ENCODE results near the gene FAM3A. TPM values are rescaled to one million over a fixed set of nuclear protein-coding genes. Genes with fewer than 3 reads are reported as not detected.
"Not testable (repeated sequence)": the region's sequence is repeated elsewhere in the genome, so short reads cannot be mapped to it uniquely, and the experiment has no call there.

FAM3A gene
- total RNA-seq, 1 experiment from 2014 or later: 17.2 TPM

GRCh38 chrX:154505734-154506133 lies 10.3 kb downstream of the FAM3A start:
- no peak for DNase-seq (ENCODE audit: low spot score)

GRCh38 chrX:154502989-154503388 lies 13.0 kb downstream of the FAM3A start:
- no peak for DNase-seq (ENCODE audit: low spot score)

- DNase-seq (ENCODE audit: low spot score): no peak
These were observed 13.9 kb downstream of the FAM3A start for GRCh38 chrX:154502098-154502497.

- not testable (repeated sequence) for DNase-seq (ENCODE audit: low spot score)
These were observed 14.6 kb downstream of the FAM3A start for GRCh38 chrX:154501423-154501822.

DNA sequence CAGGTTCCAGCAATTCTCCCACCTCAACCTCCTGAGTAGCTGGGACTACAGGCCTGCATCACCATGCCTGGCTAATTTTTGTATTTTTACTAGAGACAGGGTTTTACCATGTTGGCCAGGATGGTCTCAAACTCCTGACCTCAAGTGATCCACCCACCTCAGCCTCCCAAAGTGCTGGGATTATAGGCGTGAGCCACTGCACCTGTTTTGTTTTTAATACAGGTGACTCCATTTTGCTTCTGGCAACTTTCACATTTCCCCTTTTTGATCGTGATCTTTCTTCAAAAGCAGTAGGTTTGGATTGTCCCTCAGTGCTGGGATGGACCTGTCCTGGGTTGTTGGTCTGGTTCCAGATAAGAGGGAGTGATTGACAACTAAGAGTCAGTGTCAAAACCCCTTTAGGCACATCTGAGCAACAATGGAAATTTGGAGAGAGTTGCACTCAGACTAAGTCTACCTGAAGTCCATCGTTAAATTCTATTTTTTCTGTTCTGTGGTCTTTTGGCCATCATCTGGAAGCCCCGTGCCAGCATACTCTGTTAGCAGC lies 19.4 kb downstream of the FAM3A start:
- DNase-seq (ENCODE audit: low spot score): not testable (repeated sequence)

- DNase-seq (ENCODE audit: low spot score): no peak
These were observed 20.5 kb downstream of the FAM3A start for GRCh38 chrX:154495472-154495922.

DNA sequence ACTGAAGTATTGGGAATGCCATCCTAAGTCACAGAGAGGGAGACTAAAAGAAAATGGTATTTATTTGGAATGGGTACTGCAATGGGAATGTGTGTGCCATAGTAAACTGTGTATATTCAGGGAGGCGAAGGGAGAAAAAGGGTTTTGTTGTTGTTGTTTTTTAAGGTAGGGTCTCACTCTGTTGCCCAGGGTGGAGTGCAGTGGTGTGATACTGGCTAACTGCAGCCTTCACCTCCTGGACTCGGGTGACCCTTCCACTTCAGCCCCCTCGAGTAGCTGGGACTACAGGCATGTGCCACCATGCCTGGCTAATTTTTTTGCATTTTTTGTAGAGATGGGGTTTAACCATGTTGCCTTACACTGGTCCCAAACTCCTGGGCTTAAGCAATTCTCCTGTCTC lies 21.3 kb downstream of the FAM3A start:
- DNase-seq (ENCODE audit: low spot score): no peak

- peak; percentile 93 for DNase-seq (ENCODE audit: low spot score)
These were observed 25.5 kb downstream of the FAM3A start, which contains the start of gene SLC10A3 for GRCh38 chrX:154490414-154491083. SLC10A3 (minus strand) TSS chrX:154490629; CDS start chrX:154488940, 1,689 bp downstream.

DNA sequence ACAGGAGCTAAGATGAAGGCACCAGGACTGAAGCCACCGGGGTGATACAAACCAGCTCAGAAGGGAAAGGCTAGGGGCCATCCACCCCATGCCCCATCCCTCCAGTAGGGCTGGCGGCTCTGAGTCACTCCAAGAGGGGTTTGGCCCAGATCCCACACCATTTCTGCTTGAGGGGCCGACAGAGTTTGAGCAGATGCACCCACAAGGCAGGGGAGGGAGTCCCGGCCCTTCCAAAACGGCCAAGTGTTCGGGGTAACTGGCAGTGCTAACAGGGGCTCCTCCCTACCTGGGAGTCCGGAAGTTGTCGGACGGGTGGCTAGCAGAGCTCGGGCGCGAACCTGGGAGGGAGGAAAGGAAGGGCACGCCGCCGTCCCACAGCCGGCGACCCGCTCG lies 26.0 kb downstream of the FAM3A start:
- DNase-seq (ENCODE audit: low spot score): no peak

GRCh38 chrX:154489182-154489581 lies 26.9 kb downstream of the FAM3A start:
- DNase-seq (ENCODE audit: low spot score): no peak

DNA sequence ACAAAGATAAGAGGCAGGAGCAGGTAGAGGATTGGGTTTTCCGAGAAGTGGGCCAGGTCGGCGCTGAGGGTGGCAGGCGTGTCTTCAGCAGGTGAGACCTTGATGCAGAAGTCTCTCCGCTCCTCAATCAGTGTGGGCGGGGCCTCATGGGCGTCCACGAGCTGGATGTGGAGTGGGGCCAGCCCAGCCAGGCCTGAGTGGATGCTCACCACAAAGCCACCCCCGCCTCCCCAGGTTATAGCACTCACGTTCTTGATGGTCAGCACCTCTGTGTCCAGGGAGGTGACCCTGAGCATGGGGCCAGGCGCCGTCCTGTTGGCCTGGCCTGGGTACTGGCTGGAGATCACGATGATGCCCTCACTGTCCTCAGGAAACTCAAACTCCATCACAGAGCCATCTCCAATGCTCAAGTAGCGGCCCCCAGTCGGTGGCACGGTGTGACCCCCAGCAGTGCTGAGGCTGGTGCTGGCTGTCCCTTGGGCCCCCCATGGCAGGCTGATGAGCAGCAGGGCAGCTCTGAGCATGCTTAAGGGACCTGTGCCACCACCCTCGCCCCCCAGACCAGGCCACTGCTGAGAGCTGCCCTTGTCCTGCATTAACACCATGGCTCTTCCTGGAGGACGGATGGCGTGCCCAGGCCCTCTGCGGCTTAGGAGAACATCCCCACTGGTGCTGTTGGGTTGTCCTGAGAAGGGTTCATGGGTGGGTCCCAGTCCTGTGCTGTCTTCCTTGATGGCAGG lies 27.5 kb downstream of the FAM3A start:
- no peak for DNase-seq (ENCODE audit: low spot score)

DNA sequence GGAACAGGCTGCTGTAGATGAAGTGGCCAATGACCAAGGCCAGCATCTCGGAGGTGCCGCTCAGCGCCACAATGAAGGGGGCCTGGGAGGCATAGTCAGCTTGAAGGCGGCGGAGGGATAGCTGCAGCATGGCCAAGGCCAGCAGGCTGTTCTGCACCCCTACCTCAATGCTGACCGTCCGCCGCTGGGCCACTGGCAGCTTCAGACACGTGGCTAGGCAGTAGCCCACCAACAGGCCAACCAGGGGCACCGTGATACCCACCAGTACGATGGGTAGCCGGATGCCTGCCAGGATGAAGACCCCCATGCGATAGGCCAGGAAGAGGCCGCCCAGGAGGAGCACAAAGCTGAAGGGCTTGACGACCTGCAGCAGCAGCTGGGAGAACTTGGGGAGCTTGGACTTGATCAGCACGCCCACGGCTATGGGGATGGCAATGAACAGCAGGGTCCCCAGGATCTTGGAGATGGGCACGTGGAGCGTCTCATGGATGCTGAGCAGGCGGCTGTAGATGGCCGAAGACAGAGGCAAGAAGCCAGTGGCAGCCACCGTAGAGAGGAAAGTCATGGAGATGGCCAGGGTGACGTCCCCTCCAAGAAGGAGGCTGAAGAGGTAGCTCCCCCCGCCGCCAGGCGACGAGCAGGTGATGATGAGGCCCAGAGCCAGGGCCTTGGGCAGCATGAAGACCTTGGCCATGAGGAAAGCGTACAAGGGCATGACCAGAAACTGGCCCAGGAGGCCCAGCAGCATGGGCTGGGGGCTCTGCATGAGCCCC lies 28.3 kb downstream of the FAM3A start:
- DNase-seq (ENCODE audit: low spot score): no peak

DNA sequence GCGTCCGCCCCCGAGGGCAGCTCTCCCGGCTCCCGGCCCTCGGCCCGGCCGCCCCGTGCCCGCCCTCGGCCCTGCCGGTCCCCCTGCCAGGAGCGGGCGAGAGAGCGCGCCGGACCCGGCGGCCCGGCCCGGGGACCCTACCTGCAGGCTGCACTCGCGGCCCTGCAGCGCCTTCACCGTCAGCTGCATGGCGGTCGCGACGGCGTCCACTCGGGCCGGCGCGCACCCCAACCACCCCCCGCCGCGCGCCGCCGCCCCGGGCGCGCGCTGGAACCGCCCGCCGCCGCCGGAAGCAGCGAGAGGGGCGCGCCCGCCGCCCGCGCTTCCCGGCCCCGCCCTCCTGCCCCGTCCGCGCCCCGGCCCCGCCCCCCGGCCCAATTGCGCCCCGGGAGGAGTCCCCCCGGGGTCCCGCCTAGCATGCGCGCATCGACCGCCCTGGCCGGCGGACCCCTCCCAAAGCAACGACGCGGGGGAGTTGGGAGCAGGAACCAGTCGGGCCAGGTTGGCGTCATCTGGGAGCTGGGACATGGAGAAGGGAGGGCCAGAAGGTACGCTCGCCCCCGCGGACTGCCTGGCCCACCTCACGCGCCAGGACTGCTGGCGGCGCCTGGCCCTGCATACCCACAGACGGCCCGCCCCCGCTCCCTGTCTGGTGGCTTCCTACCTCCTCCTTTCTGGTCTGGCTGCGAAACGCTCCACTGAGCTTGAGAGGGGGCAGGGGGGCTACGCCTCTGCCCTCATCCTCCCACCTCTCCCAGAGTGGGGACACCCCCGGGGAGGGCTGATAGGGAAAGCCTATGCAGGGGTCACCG lies 29.4 kb downstream of the FAM3A start, which contains the start of gene UBL4A:
TSS of gene UBL4A (minus strand) at position 220 of the 812 bp plus-strand sequence. CDS start at position 189, 31 bp downstream.
- DNase-seq (ENCODE audit: low spot score): peak; percentile 50

DNA sequence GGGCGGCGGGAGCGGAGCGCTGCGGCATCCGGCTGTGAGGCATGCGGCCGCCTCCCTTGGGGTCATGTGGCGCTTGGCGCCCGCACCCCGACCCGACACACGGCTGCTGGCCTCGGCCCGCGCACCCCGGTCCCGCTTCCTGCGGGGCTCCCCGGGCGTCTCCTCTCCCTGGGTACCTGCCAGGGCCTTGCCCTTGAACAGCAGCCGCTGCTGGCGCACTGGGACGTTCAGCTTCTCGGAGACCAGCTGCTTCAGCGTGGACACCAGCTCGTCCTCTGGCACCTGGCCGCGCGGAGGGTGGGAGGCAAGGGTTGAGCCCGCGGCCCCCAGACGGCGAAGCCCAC lies 30.0 kb downstream of the FAM3A start:
- no peak for DNase-seq (ENCODE audit: low spot score)

- DNase-seq (ENCODE audit: low spot score): no peak
These were observed 30.6 kb downstream of the FAM3A start for GRCh38 chrX:154485150-154486051.

DNA sequence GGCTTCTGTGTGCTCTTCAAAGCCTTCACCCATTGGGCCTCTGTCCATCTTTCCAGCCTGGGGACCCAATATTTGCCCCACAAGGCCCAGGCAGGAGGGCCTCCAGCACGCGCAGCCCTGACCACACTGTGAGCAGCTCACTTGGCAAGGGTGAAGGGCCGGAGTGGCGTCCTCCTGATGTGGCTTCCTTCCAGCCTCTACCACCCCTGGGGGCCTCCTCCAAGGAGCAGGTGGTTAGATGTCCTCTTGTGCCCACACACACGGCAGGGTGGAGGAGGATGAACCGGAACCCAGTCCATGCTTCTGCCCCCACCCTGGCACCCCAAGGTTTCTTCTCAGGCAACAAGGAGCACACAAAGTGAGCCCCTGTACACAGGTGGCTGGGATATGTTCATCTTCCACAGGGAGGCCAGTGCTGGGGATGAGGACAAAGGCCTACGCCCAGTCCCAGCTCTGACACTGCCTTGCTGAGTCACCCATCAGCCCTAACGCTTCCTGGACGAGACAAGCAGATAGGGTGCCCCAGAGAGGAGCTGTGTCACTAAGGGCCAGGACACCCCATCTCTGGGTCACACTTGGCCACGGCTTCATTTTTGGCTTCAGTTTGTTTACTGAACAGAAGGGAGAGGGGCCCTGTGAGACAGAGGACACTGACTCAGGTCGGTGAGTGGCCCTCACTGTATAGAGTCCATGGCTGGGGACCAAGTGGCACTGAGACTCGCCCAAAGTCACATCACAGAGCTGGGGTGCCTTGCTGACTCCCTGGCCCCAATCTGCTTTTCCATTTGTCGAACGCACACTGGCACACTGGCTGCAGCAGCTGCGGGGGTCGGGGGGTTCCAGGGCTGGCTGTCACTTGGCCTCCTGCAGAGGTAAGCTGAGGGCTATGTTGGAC lies 31.5 kb downstream of the FAM3A start:
- no peak for DNase-seq (ENCODE audit: low spot score)

DNA sequence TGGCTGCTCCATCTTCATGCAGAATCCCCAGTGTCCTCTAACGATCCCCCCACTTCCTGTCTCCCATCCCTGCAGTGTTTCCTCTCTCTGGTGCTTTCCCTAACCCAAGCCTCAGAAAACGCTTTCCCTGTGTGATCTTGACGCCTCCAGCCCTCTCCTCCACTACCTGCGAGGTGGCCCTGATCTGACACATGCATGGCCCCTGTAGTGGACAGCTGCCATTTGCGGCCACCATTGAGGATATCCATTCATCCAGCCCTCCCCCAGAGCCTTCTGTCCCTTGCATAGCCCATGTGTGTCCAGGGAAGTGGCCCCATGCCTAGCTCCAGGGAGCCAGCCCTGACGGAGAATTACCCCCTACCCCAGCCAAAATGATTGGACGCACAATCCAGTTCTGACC lies 32.7 kb downstream of the FAM3A start:
- no peak for DNase-seq (ENCODE audit: low spot score)

DNA sequence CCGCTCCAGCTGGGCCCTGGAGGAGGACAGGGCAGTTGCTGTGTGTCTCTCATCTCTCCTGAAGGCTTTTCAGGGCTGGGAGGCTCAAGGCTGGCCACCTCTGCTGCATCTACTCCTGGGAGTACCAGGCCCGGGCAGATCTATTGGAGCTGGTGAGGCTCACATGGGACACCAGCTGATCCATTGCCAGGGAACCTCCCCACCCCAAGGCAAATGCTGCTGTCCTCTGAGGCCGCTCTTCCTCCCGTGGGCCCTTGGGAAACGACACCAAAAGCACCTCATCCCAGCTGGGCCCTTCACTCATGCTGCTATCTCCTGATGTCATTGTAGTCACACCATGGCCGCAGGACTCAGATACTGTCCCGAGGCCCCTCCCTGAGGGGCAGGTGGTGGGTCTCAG lies 33.2 kb downstream of the FAM3A start:
- no peak for DNase-seq (ENCODE audit: low spot score)
